Natural killer cell (primary cell): ENCODE data around the gene MYO1C. TPM values are rescaled to one million over a fixed set of nuclear protein-coding genes. Genes with fewer than 3 reads are reported as not detected.

Experiments
- ATAC-seq, 3 donors: fragments of 150-1000 bp in 2 of 3; fragments of 200-7000 bp in 1 of 3; cut with Tn5 transposase; 1 replicate in 1 of 3; 2 replicates in 2 of 3; pipeline ENCODE4 v1.10.0; 2021; ENCODE audit warnings: mild to moderate bottlenecking in 2 of 3, moderate library complexity in 2 of 3
- DNase-seq, 2 donors: peaks; one replicate each; pipeline versions ENCODE4 v3.0.0 to v3.0.0-alpha.2; 2013 to 2021; ENCODE audit warnings: mixed read lengths in 1 of 2
- H3K27ac ChIP-seq: one replicate; pipeline ENCODE4 v1.5.1; 2013; ENCODE audit warnings: mild to moderate bottlenecking, low read length
- H3K27me3 ChIP-seq: one replicate; pipeline ENCODE4 v1.6.1; 2013; ENCODE audit warnings: low read length; ENCODE audit not compliant: control insufficient read depth, insufficient read depth
- H3K36me3 ChIP-seq: one replicate; pipeline ENCODE4 v1.6.1; 2013; ENCODE audit warnings: low read length; ENCODE audit not compliant: control insufficient read depth, insufficient read depth
- H3K4me1 ChIP-seq: one replicate; pipeline ENCODE4 v1.6.1; 2013; ENCODE audit warnings: low read length; ENCODE audit not compliant: control insufficient read depth, insufficient read depth
- H3K4me3 ChIP-seq: one replicate; pipeline ENCODE4 v1.5.1; 2013; ENCODE audit warnings: low read length
- H3K9me3 ChIP-seq: one replicate; pipeline ENCODE4 v1.6.1; 2013; ENCODE audit warnings: low read length; ENCODE audit not compliant: control insufficient read depth, insufficient read depth
- H3K27ac Mint-ChIP-seq, 2 donors: one replicate each; pipeline ENCODE4 v1.8.0; 2022; ENCODE audit warnings: mild to moderate bottlenecking in 2 of 2, mixed read lengths in 2 of 2, moderate library complexity in 1 of 2
- H3K27me3 Mint-ChIP-seq, 2 donors: one replicate each; pipeline ENCODE4 v1.8.0; 2022; ENCODE audit warnings: low read depth in 2 of 2, mixed read lengths in 2 of 2
- H3K36me3 Mint-ChIP-seq: one replicate; pipeline ENCODE4 v1.8.0; 2022; ENCODE audit warnings: mixed read lengths
- H3K4me1 Mint-ChIP-seq, 2 donors: one replicate each; pipeline ENCODE4 v1.8.0; 2022; ENCODE audit warnings: mixed read lengths in 2 of 2
- H3K4me3 Mint-ChIP-seq: one replicate; pipeline ENCODE4 v1.8.0; 2022; ENCODE audit warnings: mild to moderate bottlenecking, moderate library complexity, mixed read lengths
- H3K9me3 Mint-ChIP-seq, 2 donors: one replicate each; pipeline ENCODE4 v1.8.0; 2022; ENCODE audit warnings: mixed read lengths in 2 of 2
- WGBS: methylation state at CpG from one replicate; pipeline ENCODE4 v1.1.7; 2013; ENCODE audit warnings: missing lambda C conversion rate; ENCODE audit not compliant: insufficient coverage; 5-methylcytosine and 5-hydroxymethylcytosine counted together
- intact Hi-C: fragments of 100-400 bp; cut with micrococcal nuclease; formaldehyde crosslinking; loops from one replicate; pipeline ENCODE4 v1.14.2; 2022
- total RNA-seq, 4 donors: library from RNA; stranded (reverse); fragments of 120-200 nt in 1 of 4; gene quantifications; one replicate each; pipeline versions ENCODE4 v1.2.3 to v1.2.4, GENCODE V29; 2013 to 2022
- TF ChIP-seq, protein P1 (sequence below): fragments of 200-600 bp; IDR thresholded peaks from one replicate; pipeline ENCODE4 v1.8.0; 2022; ENCODE audit warnings: antibody characterized with exemption

MYO1C gene
- total RNA-seq, 3 donors from 2014 or later (not counting 1 experiment from before 2014, with no cell fraction given): 4.0 to 39.6 (median 24.0) TPM

DNA sequence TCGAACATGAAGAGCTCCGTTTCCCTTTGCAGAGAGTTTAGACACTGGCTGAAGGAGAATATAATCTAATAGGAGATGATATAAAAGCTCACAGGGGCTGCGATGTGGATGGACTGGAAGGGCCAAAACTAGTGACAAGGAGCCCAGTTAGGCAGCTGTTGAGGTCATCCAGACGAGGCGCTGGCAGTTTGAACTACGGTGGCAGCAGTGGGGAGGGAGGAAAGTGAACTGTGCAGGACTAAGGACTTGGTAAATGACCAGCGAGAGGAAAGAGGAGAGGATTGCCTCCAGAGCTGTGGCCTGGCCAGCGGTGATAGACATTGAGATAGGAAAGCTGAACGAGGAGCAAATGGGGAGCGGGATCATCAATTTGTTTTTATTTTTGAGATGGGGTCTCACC, 77.9 kb downstream of the MYO1C start:
- intact Hi-C loops: no loop called here
- peaks cover 2% of the 10 kb centered on the region for H3K36me3 ChIP-seq
- Mint-ChIP-seq H3K9me3 (no peaks in the 10 kb centered on the region), H3K4me3 (no peak overlapping the region), H3K27me3 (no peaks in the 10 kb centered on the region), H3K36me3 (no peaks in the 10 kb centered on the region), H3K4me1 (peaks cover 0 to 8% of the 10 kb centered on the region in 2 donors), H3K27ac (peak overlapping the region in 1 of 2 donors; percentile 48)
- no peak overlapping the region for H3K27ac ChIP-seq
- H3K4me3 ChIP-seq: no peak overlapping the region
- no peaks in the 10 kb centered on the region for H3K27me3 ChIP-seq
- no peaks in the 10 kb centered on the region for H3K4me1 ChIP-seq
- TF ChIP-seq, protein P1, sequence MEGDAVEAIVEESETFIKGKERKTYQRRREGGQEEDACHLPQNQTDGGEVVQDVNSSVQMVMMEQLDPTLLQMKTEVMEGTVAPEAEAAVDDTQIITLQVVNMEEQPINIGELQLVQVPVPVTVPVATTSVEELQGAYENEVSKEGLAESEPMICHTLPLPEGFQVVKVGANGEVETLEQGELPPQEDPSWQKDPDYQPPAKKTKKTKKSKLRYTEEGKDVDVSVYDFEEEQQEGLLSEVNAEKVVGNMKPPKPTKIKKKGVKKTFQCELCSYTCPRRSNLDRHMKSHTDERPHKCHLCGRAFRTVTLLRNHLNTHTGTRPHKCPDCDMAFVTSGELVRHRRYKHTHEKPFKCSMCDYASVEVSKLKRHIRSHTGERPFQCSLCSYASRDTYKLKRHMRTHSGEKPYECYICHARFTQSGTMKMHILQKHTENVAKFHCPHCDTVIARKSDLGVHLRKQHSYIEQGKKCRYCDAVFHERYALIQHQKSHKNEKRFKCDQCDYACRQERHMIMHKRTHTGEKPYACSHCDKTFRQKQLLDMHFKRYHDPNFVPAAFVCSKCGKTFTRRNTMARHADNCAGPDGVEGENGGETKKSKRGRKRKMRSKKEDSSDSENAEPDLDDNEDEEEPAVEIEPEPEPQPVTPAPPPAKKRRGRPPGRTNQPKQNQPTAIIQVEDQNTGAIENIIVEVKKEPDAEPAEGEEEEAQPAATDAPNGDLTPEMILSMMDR: no peak
- ATAC-seq (no peak), DNase-seq (no peak)
- 95% methylated on average over 10 of the region's 10 CpGs for WGBS
- no peaks in the 10 kb centered on the region for H3K9me3 ChIP-seq

Other genes with a start within 250 kb of the MYO1C start
- not detected for gene BHLHA9, start 222.2 kb downstream of the MYO1C start, total RNA-seq
- under 1 TPM; 0.07 to 0.45 (median 0.43) TPM for gene TRARG1, start 213.0 kb downstream of the MYO1C start, total RNA-seq
- gene YWHAE, start 92.5 kb downstream of the MYO1C start, total RNA-seq: 100 to 1,000 TPM; 116 to 134 (median 132) TPM
- gene CRK, start 36.5 kb downstream of the MYO1C start, total RNA-seq: 10 to 100 TPM; 15.9 to 19.6 (median 16.7) TPM
- gene INPP5K, start 23.9 kb upstream of the MYO1C start, total RNA-seq: 100 to 1,000 TPM; 278 to 317 (median 292) TPM
- 10 to 100 TPM; 61.8 to 78.2 (median 73.6) TPM for gene PITPNA, start 70.1 kb upstream of the MYO1C start, total RNA-seq
- gene SLC43A2, start 136.1 kb upstream of the MYO1C start, total RNA-seq: 10 to 100 TPM; 24.5 to 36.0 (median 30.3) TPM
- 1 to 10 TPM in 2 of 3 donors, under 1 TPM in 1; 0.59 to 3.1 (median 1.0) TPM for gene SCARF1, start 153.0 kb upstream of the MYO1C start, total RNA-seq
- gene RILP, start 157.2 kb upstream of the MYO1C start, total RNA-seq: 1 to 10 TPM; 2.3 to 5.1 (median 4.0) TPM
- 100 to 1,000 TPM; 475 to 508 (median 480) TPM for gene PRPF8, start 192.2 kb upstream of the MYO1C start, total RNA-seq
- under 1 TPM; 0.18 to 0.28 (median 0.28) TPM for gene TLCD2, start 217.7 kb upstream of the MYO1C start, total RNA-seq
- gene WDR81, start 232.0 kb upstream of the MYO1C start, total RNA-seq: 10 to 100 TPM; 40.8 to 54.2 (median 46.2) TPM